ENCODE measurements around the gene FKBP1A.
"Not testable (repeated sequence)": the region's sequence is repeated elsewhere in the genome, so short reads cannot be mapped to it uniquely, and the experiment has no call there.

Gene FKBP1A

GRCh38 chr20:1360094-1360846, 32.6 kb downstream of the FKBP1A start:
- DNase-seq: no peak

- peak; percentile 59 for DNase-seq
Measured at GRCh38 chr20:1357921-1358671, 34.8 kb downstream of the FKBP1A start.

DNA sequence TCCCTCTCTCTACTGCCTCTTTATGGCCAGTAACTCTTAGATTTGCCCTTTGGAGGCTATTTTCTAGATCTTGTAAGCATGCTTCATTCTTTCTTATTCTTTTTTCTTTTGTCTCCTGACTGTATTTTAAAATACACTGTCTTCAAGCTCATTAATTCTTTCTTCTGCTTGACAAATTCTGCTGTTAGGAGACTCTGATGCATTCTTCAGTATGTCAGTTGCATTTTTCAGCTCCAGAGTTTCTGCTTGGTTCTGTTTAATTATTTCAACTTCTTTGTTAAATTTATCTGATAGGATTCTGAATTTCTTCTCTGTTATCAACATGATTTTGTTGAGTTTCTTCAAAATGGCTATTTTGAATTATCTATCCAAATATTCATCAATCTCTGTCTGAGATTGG, 38.9 kb downstream of the FKBP1A start:
- DNase-seq: no peak

DNA sequence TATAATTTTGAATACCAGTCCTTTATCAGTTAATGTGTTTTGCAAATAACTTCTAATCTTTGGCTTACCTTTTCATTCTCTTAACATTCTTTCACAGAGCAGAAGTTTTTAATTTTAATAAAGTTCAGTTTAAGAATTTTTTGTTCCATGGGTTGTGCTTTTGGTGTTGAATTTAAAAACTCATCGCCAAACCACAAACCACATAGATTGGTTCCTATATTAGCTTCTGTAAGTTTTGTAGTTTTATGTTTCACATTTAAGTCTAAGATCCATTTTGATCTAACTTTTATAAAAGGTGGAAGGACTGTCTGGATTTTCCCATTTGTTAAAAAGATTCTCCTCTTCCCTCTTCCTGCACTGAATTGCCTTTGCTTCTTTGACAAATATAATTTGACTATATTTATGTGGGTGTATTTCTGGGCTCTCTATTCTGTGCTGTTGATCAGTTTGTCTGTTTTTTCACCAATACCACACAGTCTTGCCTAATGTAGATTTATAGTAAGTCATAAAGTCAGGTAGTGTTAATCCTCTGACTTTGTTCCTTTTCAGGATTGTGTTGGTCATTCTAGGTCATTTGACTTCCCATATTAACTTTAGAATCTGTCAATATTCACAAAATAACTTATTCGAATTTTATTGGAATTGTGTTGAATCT, 46.4 kb downstream of the FKBP1A start:
- DNase-seq: no peak

- no peak for DNase-seq
Measured at GRCh38 chr20:1345756-1346093, 47.1 kb downstream of the FKBP1A start.

DNA sequence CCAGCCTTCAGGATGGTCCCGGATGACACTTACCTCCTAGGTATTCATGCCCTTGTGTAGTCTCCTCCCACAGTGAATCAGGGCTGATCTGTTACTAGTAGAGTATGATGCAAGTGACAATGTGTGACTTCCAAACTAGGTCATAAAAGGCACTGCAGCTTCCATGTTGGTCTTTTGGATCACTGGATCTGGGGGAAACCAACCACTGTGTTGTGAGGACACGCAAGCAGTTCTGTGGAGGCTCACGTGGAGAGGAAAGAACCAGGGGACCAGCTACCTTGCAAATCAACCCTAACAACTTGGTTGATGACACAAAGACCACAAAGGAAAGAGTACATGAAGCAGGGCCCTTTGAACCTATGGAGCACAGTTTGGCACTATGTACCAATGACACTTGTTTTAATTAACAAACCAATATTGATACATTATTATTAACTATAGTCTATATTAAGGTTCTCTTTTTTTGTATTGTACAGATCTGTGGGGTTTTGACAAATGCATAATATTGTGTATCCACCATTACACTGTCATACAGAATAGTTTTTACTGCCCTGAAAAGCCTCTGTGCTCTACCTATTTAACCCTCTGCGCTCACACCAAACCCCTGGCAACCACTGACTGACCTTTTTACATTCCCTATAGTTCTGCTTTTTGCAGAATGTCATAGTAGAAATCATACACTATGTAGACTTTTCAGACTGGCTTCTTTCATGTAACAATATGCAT, 47.7 kb downstream of the FKBP1A start:
- no peak for DNase-seq

DNA sequence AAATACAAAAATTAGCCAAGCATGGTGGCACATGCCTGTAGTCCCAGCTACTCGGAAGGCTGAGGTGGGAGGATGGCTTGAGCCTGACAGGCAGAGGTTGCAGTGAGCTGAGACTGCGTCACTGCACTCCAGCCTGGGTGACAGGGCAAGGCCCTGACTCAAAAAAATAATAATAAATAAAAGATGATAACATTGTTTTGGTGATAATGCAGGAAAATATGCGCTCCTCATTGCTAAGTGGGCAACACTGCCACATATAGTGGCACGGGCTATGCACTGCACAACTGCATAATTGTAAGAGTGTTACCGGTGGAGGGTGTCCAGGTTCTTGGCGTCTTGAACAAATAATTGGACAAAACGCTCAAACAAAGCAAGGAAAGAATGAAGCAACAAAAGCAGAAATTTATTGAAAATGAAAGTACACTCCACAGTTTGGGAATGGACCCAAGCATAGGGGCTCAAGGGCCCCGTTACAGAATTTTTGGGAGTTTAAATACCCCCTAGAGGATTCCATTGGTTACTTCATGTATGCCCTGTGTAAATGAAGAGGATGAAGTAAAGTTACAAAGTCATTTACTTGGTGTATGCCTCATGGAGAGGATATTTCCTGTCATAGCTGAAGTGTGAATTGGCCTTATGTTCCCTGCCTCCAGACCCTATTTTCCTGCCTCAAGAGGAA, 49.3 kb downstream of the FKBP1A start:
- DNase-seq: not testable (repeated sequence)

DNA sequence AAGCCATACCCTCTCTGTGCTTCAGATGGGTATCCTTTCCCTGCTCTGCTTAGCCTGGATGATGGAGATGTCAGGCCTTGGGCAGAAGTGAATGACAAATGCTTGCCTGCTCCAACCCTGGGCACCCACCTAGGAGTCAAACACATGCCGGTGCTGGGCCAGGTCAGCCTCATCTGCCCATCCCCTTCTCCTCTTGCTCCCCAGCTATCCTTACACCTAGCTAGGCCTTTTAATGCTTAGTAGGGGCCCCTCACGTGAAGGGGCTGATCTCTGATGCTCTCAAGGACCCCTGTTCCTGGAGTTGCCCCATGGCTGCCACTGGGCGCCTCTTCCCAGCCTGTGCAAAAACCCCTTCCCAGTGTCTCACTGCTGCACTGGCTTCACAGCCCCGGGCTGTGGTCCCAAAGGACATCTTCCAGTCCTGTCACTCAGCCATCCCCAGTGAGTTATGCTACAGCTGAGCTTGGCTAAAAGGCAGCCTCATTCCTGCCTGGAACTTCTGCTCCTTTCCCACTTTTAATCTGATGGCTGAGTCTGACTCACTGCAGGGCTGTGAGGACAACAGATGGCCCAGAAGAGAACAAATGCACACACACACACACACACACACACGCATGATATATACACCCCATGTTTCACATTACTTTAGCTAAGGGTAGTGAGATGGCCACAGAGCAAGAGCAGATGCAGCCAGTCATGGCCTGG, 51.1 kb downstream of the FKBP1A start:
- no peak for DNase-seq

DNA sequence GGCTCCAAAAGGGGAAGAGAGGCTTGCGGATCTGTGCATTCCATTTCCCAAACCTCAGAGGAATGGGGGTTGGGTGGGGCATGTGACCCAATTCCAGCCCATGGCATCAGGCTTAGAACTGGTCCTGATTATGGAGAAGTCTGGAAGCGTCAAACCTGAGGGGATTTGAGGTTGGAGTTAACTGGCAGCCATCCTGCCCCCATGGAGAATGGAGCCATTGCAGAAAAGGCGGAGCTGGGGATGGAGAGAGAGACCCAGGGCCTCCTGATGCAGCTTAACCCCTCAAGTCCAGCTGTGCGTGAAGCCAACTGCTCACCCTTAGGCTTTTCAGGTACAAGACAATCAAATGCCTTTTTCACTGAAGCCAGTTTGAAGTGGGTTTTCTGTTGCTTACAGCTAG, 54.1 kb downstream of the FKBP1A start:
- no peak for DNase-seq

GRCh38 chr20:1338096-1338495, 54.8 kb downstream of the FKBP1A start:
- no peak for DNase-seq

GRCh38 chr20:1337441-1337840, 55.4 kb downstream of the FKBP1A start:
- DNase-seq: no peak

GRCh38 chr20:1336699-1337367, 56.0 kb downstream of the FKBP1A start:
- DNase-seq: no peak

DNA sequence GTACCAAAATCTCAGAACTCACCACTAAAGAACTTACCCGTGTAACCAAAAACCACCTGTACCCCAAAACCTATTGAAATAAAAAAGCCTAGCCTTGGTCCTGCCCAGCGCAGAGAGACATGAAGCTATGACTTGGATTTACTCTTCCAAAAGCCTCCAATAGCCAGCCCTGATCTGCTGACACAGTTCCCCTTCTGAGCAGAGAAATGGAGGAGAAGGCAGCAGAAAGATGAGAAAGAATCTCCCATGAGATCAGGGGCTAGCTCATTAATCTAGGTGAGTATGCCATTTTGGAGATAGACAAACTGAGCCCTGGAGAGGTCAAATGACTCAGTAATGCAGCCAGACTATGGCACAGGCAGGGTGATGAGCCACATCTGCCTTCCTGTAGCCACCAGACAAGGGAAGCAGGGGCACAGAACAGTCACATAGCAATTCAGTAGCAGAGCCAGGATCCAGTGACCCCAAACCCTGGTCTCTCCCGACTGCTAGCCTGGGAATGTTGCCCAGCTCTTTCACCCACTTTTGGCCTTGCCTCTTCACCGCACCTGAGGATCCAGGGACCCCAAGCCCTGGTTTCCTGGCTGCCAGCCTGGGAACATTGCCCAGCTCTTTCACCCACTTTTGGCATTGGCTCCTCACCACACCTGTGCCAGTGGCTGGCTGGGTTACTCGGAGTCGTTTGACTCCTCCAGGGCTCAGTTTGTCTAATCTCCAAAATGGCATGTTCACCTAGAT, 56.7 kb downstream of the FKBP1A start:
- DNase-seq: no peak

GRCh38 chr20:1334761-1335160, 58.1 kb downstream of the FKBP1A start:
- DNase-seq: no peak

DNA sequence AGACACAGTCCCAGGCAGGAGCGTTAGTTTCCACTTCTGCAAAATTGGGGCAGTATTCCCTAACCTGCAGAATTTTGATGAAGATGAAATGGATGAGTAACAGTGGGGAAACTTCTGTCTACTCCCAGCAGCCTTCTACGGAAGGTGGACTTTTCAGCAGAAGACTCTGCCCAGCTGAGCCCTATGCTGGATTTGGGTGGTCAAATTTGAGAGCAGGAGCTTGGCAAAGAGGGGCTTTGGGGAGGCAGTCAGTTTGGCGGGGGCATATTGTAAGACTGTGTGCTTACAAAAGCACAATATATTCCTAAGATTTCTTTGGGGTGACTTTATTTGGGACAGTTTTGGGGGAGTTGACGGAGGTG, 58.5 kb downstream of the FKBP1A start:
- no peak for DNase-seq

- DNase-seq: no peak
Measured at GRCh38 chr20:1333462-1334369, 59.1 kb downstream of the FKBP1A start.

DNA sequence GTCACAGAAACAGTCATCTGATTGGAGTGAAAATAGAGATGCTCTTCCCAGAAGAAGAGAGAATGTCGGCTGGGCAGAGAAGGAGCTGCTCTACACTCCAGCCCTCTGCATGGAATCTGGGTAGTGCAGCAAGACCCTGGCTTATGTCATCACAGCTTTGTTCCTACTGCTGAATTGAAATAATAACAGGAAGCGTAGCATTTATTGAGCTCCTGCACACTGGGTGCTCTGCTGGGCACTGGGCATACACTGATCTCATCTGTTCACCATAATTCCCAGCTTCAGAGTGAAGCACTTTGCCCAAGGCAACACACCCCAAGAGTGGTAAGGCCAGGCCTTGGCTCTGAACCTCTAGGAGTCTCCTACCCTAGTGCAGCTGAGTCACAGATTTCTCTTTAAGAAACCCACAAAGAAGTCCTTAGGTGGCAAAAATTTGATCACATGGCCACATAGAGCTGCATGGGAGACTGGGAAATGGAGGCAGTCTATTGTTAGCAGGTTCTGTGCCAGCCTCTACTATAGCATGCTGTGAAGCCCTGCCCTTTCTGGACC, 60.0 kb downstream of the FKBP1A start:
- no peak for DNase-seq

GRCh38 chr20:1331801-1332453, 60.9 kb downstream of the FKBP1A start:
- no peak for DNase-seq

GRCh38 chr20:1331101-1331500, 61.8 kb downstream of the FKBP1A start:
- no peak for DNase-seq

All from stimulated activated CD4-positive, alpha-beta T cell treated with anti-CD3 and anti-CD28 coated beads, Interleukin-15, amount 100 ng/mL, for 24 hours (primary cell).